Nephron progenitor cell (in vitro differentiated cells): ENCODE measurements around the gene KCNAB2.

Source experiments
- DNase-seq: peaks from one replicate; pipeline ENCODE4 v3.0.0; 2021
- H3K27ac Mint-ChIP-seq: 2 replicates; pipeline ENCODE4 v1.8.0; 2021; ENCODE audit warnings: mild to moderate bottlenecking, moderate library complexity, mixed read lengths
- H3K27me3 Mint-ChIP-seq: 2 replicates; pipeline ENCODE4 v1.8.0; 2021; ENCODE audit warnings: mild to moderate bottlenecking, low read depth, mixed read lengths; ENCODE audit not compliant: poor library complexity
- H3K36me3 Mint-ChIP-seq: 2 replicates; pipeline ENCODE4 v1.8.0; 2021; ENCODE audit warnings: low read depth, mixed read lengths
- H3K4me1 Mint-ChIP-seq: 2 replicates; pipeline ENCODE4 v1.8.0; 2021; ENCODE audit warnings: mixed read lengths
- H3K4me3 Mint-ChIP-seq: 2 replicates; pipeline ENCODE4 v1.8.0; 2021; ENCODE audit warnings: mild to moderate bottlenecking, moderate library complexity, mixed read lengths
- H3K9me3 Mint-ChIP-seq: 2 replicates; pipeline ENCODE4 v1.8.0; 2021; ENCODE audit warnings: mild to moderate bottlenecking, moderate library complexity, mixed read lengths
- TF ChIP-seq, protein P1 (sequence below): fragments of 200-600 bp; sonication (generic); IDR thresholded peaks from 2 replicates; pipeline ENCODE4 v1.5.0; 2021; ENCODE audit warnings: antibody characterized with exemption

Gene KCNAB2

DNA sequence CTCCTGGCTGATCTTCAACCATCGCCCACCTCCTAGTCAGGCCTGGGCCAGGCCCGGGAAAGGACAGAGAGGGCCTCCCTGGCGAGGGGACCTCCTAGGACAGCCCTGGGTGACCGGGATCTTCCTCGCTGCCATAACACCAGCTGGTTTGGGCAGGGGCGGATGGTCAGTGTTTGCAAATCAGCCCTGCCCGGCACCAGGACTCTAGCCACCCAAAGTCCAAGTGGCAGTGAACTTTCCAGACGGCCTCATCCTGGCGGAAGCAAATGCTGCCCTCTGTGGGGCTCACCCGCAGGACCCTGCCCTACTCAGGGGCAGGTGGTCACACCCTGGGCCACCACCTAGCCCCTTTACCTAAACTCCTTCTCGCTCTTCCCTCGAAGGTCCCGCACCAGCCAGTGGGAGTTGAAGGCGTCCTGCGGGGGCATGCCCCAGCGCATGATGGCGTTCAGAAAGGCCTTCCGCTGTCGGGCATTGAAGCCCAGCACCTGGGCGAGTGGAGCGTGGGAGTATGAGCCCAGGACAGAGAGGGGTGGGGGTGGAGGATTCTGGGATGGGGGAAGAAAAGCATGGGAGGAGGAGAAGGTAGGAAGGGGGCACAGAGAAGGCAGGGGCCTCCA is 79.2 kb downstream of the KCNAB2 start:
- H3K27ac Mint-ChIP-seq = no peak overlapping the region
- no peaks in the 10 kb centered on the region for H3K36me3 Mint-ChIP-seq
- no peak for DNase-seq
- H3K4me3 Mint-ChIP-seq = no peak overlapping the region
- peaks cover 22% of the 10 kb centered on the region for H3K27me3 Mint-ChIP-seq
- peaks cover 13% of the 10 kb centered on the region for H3K4me1 Mint-ChIP-seq
- TF ChIP-seq, protein P1, sequence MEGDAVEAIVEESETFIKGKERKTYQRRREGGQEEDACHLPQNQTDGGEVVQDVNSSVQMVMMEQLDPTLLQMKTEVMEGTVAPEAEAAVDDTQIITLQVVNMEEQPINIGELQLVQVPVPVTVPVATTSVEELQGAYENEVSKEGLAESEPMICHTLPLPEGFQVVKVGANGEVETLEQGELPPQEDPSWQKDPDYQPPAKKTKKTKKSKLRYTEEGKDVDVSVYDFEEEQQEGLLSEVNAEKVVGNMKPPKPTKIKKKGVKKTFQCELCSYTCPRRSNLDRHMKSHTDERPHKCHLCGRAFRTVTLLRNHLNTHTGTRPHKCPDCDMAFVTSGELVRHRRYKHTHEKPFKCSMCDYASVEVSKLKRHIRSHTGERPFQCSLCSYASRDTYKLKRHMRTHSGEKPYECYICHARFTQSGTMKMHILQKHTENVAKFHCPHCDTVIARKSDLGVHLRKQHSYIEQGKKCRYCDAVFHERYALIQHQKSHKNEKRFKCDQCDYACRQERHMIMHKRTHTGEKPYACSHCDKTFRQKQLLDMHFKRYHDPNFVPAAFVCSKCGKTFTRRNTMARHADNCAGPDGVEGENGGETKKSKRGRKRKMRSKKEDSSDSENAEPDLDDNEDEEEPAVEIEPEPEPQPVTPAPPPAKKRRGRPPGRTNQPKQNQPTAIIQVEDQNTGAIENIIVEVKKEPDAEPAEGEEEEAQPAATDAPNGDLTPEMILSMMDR = no peak
- no peaks in the 10 kb centered on the region for H3K9me3 Mint-ChIP-seq

DNA sequence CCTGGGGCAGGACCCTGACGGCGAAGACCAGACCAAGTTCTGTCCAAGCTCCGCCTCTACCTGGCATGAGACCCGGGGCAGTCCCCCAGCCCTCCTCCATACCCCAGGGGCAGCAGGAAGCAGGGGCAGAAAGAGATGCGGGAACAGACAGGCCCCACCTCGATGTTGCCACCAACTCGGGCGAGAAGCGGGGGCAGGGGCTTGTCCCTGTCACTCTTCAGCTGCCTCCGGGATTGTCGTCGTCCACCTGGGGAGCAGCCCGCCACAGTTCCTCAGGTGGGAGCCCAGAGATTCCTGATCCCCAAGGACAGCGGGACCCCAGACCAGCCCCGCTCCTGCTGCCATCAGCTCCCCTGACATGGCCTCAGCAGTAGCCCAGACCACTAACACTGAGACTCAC is 79.7 kb downstream of the KCNAB2 start:
- H3K4me1 Mint-ChIP-seq = peaks cover 13% of the 10 kb centered on the region
- H3K27ac Mint-ChIP-seq = no peak overlapping the region
- TF ChIP-seq, protein P1 = no peak
- H3K4me3 Mint-ChIP-seq = no peak overlapping the region
- no peaks in the 10 kb centered on the region for H3K9me3 Mint-ChIP-seq
- no peak for DNase-seq
- H3K27me3 Mint-ChIP-seq = peaks cover 22% of the 10 kb centered on the region
- no peaks in the 10 kb centered on the region for H3K36me3 Mint-ChIP-seq

GRCh38 chr1:6126028-6126427 is 80.3 kb downstream of the KCNAB2 start:
- TF ChIP-seq, protein P1 = no peak
- H3K4me1 Mint-ChIP-seq = peaks cover 13% of the 10 kb centered on the region
- no peak for DNase-seq
- peaks cover 22% of the 10 kb centered on the region for H3K27me3 Mint-ChIP-seq
- no peaks in the 10 kb centered on the region for H3K9me3 Mint-ChIP-seq
- H3K36me3 Mint-ChIP-seq = no peaks in the 10 kb centered on the region
- no peak overlapping the region for H3K27ac Mint-ChIP-seq
- H3K4me3 Mint-ChIP-seq = no peak overlapping the region

DNA sequence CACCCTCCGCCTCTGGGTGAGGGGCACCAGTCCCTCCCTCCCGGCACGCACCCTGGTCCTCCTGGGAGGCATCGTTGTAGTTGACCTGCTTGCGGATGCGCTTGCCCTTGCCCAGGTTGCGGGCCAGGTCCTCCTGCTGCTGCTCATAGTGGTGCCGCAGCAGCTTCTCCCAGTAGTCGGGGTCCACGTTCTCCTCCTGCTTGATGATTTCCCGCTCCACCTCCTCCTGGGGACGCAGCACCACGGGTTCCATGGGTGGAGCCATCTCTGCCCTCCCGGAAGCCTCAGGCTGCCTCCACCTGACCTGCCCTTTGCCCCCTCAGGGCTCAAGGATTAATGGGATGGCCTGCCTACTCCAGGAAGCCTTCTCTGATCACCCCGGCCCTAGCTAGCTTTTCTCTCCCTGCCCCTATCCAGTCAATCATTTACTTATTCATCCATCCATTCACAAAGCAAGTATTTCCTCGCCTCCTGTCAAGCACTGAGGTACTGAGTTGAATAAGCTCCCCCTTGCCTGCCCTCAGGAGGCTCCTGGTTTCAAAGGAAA is 80.9 kb downstream of the KCNAB2 start:
- TF ChIP-seq, protein P1 = no peak
- Mint-ChIP-seq H3K36me3 (no peaks in the 10 kb centered on the region), H3K9me3 (no peaks in the 10 kb centered on the region), H3K27ac (no peak overlapping the region), H3K4me1 (peaks cover 13% of the 10 kb centered on the region), H3K27me3 (peaks cover 22% of the 10 kb centered on the region), H3K4me3 (peak overlapping the region; percentile 7)
- no peak for DNase-seq

DNA sequence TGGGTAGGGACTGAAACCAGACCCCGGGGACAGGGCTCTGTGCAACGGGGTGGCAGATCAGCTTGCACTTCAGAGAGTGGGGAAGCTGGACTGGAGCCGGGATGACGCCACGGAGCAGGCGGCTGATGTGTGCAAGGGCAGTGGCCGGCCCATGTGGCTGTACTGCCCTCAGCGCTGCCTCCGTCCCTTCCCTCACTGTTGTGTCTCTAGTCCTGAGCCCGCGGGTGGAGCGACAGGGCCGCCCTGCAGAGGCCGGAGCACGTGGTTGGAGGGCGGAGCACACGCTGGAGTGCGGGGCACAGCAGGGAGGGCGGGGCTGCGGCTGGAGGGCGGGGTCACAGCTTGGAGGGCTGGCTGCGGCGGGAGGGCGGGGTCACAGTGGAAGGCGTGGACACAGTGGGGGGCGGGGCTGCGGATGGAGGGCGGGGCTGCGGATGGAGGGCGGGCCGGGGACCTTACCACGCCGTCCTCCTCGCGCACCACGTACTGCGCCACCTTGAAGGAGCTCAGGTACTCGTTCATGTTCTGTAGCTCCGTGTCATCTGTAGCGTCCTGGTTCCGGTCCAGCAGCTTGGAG is 82.0 kb downstream of the KCNAB2 start:
- Mint-ChIP-seq H3K36me3 (no peaks in the 10 kb centered on the region), H3K27ac (no peak overlapping the region), H3K4me3 (no peak overlapping the region), H3K4me1 (peaks cover 13% of the 10 kb centered on the region), H3K27me3 (peaks cover 20% of the 10 kb centered on the region), H3K9me3 (peaks cover 10% of the 10 kb centered on the region)
- peak; percentile 91 for DNase-seq
- TF ChIP-seq, protein P1 = no peak
